Limb (tissue), 2 donors: Measurements from ENCODE around the gene POU2F3.

Source experiments
- DNase-seq, 2 donors: peaks; one replicate each; pipeline ENCODE4 v3.0.0-alpha.2; 2016; ENCODE audit errors: extremely low spot score in 2 of 2

The POU2F3 gene

GRCh38 chr11:120316880-120317688 lies 77.1 kb downstream of the POU2F3 start:
- peak in 1 of 2 donors; percentile 34 for DNase-seq

- no peak for DNase-seq
Measured at GRCh38 chr11:120317689-120318480, 77.9 kb downstream of the POU2F3 start.

DNA sequence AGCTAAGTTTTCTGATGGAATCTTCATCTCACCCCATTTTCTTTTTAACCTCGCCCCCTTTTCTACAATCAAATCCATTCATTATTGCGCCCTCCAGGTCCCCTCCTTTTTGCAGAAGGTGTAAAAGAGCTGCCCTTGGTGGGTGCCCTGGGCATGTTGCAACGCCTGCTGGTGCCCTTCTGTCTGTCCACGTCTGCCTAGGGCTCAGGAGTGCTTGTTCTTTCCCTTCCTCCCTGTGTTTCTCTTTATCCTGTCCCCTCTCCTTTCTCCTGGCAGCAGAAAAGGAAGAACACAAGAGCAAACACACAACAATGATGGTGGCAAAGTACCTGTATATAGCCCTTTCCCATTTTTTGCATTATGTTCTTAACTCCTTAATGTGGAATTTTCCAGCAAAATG lies 79.0 kb downstream of the POU2F3 start:
- no peak for DNase-seq

- DNase-seq: peak; percentile 76 to 89
Measured at GRCh38 chr11:120324932-120325810, 85.2 kb downstream of the POU2F3 start, which contains the start of gene TLCD5. Gene TLCD5 (plus strand): TSS chr11:120325299. CDS start chr11:120327442, 2,143 bp downstream.

DNA sequence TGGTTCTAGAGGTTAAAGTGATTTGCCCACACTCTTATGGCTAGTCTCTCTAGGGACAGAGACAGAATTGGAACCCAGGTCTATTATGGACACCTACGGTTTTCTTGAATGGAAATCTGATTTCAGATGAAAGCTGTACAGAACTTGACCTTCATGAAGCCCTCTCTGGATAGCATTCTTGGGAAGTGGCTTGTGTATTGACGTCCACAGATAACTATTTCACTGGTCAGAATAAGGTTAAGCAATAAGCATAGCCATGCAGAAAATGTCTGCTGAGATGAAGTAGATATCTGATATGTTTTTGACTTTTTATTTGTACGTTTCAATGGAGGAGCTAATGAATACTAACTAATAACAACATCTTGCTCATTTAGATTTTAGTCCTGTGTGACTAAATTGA lies 86.3 kb downstream of the POU2F3 start:
- no peak for DNase-seq

GRCh38 chr11:120326845-120327281 lies 86.9 kb downstream of the POU2F3 start:
- no peak for DNase-seq

GRCh38 chr11:120327311-120327710 lies 87.4 kb downstream of the POU2F3 start:
- no peak for DNase-seq

- DNase-seq: no peak
Measured at GRCh38 chr11:120329556-120329955, 89.6 kb downstream of the POU2F3 start.

DNA sequence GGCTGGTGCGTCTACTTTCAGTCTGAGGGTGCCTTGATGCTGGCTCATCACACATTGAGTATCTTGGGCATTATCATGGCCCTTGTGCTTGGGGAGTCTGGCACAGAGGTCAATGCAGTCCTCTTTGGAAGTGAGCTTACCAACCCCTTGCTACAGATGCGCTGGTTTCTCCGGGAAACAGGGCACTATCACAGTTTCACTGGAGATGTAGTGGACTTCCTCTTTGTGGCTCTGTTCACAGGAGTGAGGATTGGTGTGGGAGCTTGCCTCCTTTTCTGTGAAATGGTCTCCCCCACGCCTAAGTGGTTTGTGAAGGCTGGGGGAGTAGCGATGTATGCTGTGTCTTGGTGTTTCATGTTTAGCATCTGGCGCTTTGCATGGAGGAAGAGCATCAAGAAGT lies 90.1 kb downstream of the POU2F3 start:
- DNase-seq: no peak

- no peak for DNase-seq
Measured at GRCh38 chr11:120331301-120331996, 91.5 kb downstream of the POU2F3 start.

DNA sequence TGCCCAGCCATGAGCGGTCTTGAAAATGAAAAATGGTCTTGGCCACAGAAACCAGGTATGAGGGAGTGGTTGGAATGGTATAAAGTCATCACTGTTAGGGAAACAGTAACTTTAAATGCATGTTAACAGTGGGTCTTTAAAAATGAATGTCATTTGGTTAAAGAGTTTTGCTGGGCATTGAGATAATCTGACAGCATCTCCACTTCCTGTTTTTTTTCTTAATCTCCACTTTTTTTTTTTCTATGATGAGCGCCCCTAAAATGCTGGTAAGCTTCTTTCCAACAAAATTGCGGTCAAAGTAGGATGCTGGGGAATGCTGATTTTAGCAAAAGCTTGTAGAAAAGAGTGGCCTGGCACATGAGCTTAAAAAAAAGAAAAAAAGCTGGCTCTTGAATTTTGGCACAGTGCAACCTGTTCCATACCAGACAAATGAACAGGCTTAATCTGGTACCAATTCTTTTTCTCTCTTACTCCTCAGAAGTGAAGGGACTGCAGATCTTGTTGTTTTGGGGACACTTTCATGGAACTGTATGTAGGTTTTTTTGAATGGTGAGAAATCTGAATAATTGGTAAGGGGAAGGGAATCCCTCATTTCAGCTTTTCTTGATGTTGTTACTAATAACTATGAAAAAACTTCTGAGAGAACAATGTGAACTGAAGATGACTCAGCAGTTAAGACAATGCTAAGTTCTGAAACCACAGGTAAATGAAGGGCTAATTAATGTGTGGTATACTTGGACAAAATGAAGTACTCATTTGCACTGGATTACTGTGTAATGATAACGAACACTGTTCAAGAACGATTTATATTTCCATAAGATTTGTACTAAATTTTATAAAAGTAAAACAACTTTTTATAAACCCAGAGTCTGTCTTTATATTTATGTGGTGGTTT lies 93.1 kb downstream of the POU2F3 start:
- DNase-seq: no peak

GRCh38 chr11:120333801-120334200 lies 93.9 kb downstream of the POU2F3 start:
- no peak for DNase-seq

DNA sequence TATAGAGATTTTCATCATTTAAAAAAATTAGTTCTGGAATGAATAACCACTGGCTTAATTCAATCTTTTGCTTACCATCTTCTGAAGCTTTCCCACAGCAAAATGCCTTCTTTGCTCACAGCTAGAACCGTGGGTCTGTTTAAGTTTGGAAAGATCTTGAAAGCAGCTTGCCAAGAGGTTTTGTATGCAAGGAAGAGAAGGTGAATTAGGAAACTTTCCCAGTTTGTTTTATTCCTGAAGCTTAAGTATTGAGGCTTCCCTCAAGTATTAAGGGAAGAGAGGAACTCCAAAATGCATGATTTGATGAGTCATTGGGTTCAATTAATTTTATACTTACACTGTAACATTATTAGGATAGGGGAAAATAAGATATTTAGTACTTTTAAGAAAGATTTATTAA lies 94.4 kb downstream of the POU2F3 start:
- DNase-seq: no peak

- peak; percentile 71 to 88 for DNase-seq
Measured at GRCh38 chr11:120334894-120335462, 95.0 kb downstream of the POU2F3 start.

- no peak for DNase-seq
Measured at GRCh38 chr11:120335556-120335907, 95.6 kb downstream of the POU2F3 start.

- DNase-seq: peak; percentile 97 to 98
Measured at GRCh38 chr11:120335908-120336640, 96.1 kb downstream of the POU2F3 start, which contains the start of gene ARHGEF12. Gene ARHGEF12 (plus strand): TSS chr11:120336413. CDS start chr11:120337244, 831 bp downstream.

GRCh38 chr11:120336641-120337354 lies 96.9 kb downstream of the POU2F3 start:
- DNase-seq: peak in 1 of 2 donors; percentile 63
